Stimulated activated CD8-positive, alpha-beta memory T cell treated with anti-CD3 and anti-CD28 coated beads, Interleukin-15, amount 100 ng/mL, for 1 hour (primary cell): ENCODE results near the gene ADGB.
"Not testable (repeated sequence)": the region's sequence is repeated elsewhere in the genome, so short reads cannot be mapped to it uniquely, and the experiment has no call there.

ENCODE experiments used
- DNase-seq: peaks from one replicate; pipeline ENCODE4 v3.0.0-alpha.2; 2020; ENCODE audit warnings: low read depth

Gene ADGB

DNA sequence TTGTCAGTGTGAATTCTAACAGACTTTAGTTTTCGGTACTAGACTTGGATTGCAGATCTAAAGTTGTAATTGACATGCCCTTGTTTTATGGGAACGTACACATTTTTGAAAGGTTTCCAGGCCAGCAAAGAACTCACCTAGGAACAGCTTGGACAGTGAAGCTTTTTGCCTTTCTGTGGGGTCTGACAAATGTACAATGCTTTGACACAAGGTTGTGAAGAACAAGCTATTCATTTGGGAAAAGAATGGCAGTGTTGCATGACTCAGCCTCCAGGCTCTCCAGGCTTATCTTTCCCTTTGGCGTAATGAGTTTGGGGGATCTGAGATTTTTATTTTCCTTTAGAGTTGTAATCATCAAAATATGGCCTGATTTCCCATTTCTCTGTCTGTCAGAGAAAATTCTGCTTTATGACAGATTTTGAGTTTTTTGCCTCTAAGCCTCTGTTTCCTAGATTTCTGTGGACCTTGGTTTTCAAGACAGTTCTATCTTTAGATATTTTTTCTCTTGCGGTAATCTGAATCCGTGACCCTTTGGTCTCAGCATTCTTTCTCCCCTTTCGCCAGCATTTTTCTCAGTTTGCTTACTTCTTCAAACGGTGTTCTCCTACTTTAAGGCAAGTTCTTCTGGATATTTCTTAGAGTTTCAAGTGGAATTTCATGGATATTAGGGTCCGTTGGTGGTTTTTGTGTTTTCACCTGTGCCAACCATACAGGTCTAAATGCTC, 221.0 kb downstream of the ADGB start:
- no peak for DNase-seq

- DNase-seq: no peak
These were observed 228.6 kb downstream of the ADGB start for GRCh38 chr6:146827216-146827928.

DNA sequence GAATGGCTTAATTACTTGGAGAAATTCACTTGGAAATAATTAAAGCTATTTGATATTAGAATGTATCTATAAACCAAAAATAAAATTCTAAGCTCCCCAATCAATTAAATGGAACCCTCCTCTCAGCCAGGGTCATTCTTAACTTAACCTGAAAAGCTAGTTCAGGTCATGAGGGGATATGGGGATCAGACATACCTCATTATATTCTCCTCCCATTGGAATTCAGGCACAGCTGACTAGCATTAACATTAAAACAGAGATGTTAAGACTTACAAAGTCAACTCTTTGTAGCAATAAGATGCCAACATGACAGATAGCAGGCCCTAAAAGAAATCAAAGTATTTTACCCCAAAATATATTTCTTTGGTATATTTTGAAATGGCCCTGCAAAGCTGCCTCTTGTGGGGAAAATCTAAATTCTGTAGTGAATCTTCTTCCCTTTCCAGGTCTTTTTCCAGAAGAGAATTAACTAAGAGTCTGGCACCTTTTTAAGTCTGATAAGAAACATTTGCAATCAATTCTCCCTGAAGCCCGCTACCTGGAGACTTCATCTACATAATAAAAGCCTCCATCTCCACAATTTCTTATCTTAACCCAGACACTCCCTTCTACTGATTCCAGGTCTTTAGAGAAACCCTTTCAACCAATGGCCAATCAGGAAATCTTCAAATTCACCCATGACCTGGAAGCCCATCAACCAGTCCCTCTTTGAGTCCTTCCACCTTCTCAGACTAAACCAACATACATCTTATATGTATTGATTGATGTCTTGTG, 231.2 kb downstream of the ADGB start:
- no peak for DNase-seq

DNA sequence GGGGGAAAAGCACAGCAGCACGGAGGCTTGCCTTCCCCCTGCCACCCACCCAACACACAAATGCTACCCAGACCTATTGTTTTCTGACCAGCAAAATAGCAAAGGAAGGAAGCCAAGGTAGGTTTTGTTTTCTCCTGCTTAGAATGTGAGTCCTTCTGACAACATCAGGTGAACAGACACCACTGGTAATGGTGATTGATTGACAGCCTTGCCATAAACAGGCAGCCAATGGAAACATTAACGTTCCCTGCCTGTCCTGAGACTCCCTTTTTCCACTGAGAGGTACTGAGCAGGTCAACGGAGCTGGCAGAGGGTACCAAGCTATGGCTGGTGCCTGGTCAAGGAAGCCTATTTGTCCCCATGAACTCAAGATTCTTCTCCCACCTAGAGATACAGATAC, 234.4 kb downstream of the ADGB start:
- no peak for DNase-seq

GRCh38 chr6:146840216-146840615, 241.4 kb downstream of the ADGB start:
- no peak for DNase-seq

- DNase-seq: no peak
These were observed 241.9 kb downstream of the ADGB start for GRCh38 chr6:146840641-146841040.

DNA sequence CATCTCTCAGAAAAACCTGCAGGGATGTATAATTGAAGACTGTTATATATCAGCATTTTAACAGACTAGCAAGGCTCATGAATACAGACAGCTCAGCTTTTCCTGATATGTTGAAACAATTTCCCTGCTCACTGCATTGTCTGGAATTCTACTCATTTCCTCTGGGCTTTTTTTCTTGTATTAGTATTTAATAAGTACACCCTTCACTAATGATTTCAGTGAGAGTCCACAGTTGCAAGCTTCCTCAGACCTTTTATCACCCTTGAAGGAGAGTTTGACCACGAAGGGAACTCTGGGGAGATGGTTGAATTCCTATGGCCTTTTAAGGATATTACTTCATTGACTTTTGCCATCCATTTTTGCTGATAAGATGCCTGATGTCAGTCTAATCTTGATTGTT, 248.7 kb downstream of the ADGB start:
- DNase-seq: no peak

- DNase-seq: no peak
These were observed 251.6 kb downstream of the ADGB start for GRCh38 chr6:146850238-146850896.

DNA sequence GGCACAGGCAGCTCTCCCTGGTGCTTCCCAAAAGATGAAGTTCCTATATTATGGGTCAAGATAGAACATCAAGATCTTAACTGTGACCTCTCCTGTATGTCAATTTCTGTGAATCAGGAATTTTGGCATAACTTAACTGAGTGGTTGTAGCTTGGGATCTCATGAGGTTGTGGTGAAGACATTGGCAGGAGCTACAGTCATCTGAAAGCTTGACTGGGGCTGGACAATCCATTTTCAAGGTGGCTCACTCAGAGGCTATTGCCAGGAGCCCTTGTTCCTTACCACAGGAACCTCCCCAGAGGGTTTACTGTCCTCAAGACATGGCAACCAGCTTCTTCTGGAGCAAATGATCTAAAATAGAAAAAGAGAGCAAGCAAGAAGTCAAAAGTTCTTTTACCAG, 252.2 kb downstream of the ADGB start:
- no peak for DNase-seq

DNA sequence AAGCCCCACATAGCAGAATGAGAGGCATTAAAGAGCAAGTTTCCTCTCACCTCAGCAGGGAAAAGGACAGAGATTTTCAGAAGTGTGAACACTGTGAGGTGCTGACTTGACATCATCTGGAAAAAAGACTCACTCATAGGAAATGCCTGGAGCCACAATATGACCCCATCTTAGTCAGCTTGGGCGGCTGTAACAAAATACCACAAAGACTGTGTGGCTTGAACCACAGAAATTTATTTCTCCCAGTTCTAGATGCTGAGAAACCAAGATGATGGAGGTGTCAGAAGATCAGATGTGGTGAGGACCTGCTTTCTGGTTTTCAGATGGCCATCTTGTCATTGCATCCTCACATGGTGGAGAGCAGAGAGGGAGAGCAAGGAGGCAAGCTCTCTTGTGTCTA, 253.1 kb downstream of the ADGB start:
- DNase-seq: no peak

DNA sequence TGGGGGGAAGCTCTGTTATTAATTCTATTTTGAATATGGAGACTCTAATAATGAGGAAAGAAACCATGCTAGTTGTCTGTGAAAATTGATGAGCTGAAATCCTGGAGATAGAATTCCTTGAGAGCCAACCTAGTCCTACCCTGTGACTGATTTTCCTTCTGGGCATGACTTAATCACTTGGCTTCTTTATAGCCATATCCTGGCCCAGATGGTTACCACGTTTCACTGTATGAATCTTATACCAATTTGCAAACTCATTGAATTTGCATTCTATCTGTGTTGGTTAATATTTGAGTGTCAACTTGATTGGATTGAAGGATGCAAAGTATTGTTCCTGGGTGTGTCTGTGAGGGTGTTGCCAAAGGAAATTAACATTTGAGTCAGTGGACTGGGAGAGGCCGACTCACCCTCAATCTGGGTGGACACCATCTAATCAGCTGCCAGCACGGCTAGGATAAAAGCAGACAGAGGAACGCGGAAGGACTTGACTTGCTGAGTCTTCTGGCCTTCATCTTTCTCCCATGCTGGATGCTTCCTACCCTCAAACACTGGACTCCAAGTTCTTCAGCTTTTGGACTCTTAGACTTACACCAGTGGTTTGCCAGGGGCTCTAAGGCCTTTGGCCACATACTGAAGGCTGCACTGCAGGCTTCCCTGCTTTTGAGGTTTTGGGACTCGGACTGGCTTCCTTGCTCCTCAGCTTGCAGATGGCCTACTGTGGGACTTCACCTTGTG, 255.9 kb downstream of the ADGB start:
- not testable (repeated sequence) for DNase-seq

DNA sequence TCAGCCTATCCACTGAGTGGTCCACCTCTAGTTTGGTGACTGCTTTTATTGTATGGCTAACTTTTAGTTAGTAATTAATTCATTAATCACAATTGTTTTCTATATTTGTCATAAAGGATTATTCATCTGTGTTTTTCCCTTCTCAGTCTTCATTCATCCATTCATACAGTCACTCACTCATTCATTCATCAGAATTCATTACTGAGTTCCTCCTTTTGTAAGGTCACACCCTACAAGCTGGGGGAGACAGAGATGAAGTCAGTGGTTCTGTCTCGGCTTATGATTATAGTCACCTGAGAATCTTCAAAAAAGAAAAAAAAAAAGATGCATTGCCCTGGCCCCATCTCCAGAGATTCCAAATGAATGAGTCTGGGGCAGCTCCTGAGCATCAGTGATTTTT, 257.1 kb downstream of the ADGB start:
- no peak for DNase-seq

DNA sequence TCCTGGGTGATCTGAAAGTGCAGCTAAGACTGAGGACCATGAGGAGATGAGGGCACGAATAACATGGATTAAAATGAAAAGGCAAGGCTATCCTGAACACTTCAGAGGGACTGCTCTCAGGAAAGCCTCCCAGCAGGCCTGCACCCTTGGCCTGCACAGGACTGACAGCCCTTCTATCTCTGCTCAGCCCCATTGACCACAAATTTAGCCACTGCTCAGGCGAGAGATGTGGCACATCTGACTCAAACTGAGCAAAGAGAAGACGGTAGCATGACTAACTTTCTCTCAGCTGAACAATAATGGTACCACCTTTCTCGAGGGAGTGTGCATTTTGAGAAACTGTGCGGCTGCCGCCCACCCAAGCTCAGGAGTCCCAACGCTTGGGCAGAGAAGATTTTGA, 257.5 kb downstream of the ADGB start:
- DNase-seq: no peak

- DNase-seq: peak; percentile 42
These were observed 258.6 kb downstream of the ADGB start for GRCh38 chr6:146857180-146857979.

DNA sequence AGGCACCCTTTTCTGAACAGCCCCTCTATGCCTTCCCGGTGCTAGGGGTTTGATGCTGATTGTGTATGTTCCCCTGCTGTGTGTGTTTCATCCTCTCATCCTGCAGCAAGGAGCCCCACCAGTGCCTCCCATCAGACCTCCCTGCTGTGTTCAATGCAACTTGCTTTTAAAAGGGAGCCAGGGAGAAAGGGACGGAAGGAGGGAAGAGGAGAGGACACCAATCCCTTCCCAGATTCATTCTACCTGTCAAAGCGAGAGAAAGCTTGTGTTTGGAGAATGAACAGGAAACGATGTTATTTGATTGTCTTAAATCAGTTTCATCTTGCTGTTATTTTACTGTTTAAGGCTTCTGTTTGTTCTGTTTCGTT, 259.2 kb downstream of the ADGB start:
- DNase-seq: no peak

- DNase-seq: no peak
These were observed 260.4 kb downstream of the ADGB start for GRCh38 chr6:146859206-146859605.

DNA sequence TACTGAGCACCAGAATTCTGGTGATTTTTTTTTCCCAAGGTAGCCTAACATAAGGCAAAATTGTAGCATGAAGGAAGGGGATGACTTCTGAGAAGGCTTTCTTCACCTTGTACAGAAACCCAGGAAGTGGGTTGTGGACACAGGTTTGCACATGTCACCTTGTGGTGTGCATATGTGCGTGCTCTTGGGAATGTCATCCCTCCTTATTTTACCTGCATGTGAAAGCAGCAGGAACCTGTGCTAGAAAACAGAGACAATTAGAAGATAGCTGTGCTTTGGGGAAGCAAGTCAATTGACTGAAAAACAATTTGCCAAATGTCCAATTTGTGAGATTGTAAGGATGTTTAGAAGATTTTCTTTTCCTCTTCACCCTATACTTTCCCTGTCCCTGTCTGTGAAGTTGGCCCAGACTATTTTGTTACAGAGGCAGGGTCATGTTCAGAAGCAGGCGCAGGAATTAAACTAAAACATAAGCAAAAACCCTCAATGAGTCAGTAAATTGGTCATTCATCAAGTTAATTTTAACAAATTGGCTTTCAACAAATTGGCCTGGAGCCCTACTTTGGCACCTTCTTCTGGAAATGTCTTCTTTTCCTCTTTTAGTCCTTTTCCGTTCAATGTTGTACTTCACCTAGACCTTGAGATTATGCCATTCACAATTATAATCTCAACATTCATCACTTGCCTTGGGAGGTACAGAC, 261.2 kb downstream of the ADGB start:
- DNase-seq: no peak

DNA sequence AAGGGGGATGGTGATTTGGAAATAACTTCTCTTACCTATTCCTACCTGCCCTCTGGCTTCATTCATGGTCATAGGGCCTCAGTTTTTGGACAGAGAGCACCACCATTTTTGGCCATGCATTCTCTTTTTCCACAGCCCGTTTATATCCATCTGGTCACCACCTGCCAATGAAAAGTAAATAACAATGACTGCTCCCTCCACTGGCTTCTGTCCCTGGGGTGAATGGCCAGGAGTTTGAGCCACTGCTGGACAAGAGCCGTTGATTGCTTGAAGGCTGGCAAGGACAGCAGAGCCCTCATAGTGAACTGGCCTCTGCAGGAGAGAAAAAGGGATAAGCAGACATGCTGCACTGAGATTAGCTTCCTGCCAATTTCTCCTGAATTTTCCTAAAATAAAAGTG, 261.8 kb downstream of the ADGB start:
- no peak for DNase-seq

- no peak for DNase-seq
These were observed 262.3 kb downstream of the ADGB start for GRCh38 chr6:146861029-146861563.

- no peak for DNase-seq
These were observed 262.9 kb downstream of the ADGB start for GRCh38 chr6:146861716-146862115.
